PC-3 (cell line): ENCODE measurements around the gene TM9SF1. TPM values are rescaled to one million over a fixed set of nuclear protein-coding genes. Genes with fewer than 3 reads are reported as not detected.

Source experiments
- ATAC-seq: fragments of 200-7000 bp; cut with Tn5 transposase; 2 replicates; pipeline ENCODE4 v1.9.1; 2020; ENCODE audit warnings: mild to moderate bottlenecking, moderate library complexity
- BruUV-seq: library from RNA; stranded (reverse); fragments of 400-500 nt; replicated peaks from 2 replicates; lab custom pipeline; 2021; lab: Mats Ljungman, UMichigan
- CTCF ChIA-PET: fragments of 300-600 bp; sonication (Branson Sonifier 250); formaldehyde crosslinking; loops from one replicate; lab custom pipeline; 2022; ENCODE audit warnings: antibody characterized with exemption; lab: Charles Lee
- POLR2A ChIA-PET: fragments of 300-600 bp; sonication (Branson Sonifier 250); formaldehyde crosslinking; loops from one replicate; lab custom pipeline; 2022; ENCODE audit warnings: antibody characterized with exemption; ENCODE audit not compliant: unreplicated experiment; lab: Charles Lee
- DNase-seq: peaks from one replicate; pipeline ENCODE4 v3.0.0-alpha.2; 2015
- H2AFZ ChIP-seq: fragments of 300-600 bp; sonication (generic); 2 replicates; pipeline ENCODE4 v1.6.0; 2016; ENCODE audit warnings: antibody characterized with exemption, low read length
- H3F3A ChIP-seq: fragments of 300-600 bp; sonication (generic); one replicate; pipeline ENCODE4 v1.6.0; 2017; ENCODE audit warnings: antibody characterized with exemption, low read length, control low read depth, mild to moderate bottlenecking; ENCODE audit not compliant: unreplicated experiment
- H3K27ac ChIP-seq: fragments of 300-600 bp; sonication (generic); 2 replicates; pipeline ENCODE4 v1.5.1; 2016; ENCODE audit warnings: mild to moderate bottlenecking, low read length
- H3K27me3 ChIP-seq: fragments of 300-600 bp; sonication (generic); 2 replicates; pipeline ENCODE4 v1.6.1; 2016; ENCODE audit warnings: low read length, mixed read lengths
- H3K36me3 ChIP-seq: fragments of 300-600 bp; sonication (generic); 2 replicates; pipeline ENCODE4 v1.6.1; 2016; ENCODE audit warnings: low read depth, mixed run types, low read length, mixed read lengths
- H3K4me1 ChIP-seq: fragments of 300-600 bp; sonication (generic); 2 replicates; pipeline ENCODE4 v1.5.1; 2016; ENCODE audit warnings: low read length; ENCODE audit not compliant: insufficient read depth
- H3K4me2 ChIP-seq: fragments of 300-600 bp; sonication (generic); 2 replicates; pipeline ENCODE4 v1.6.0; 2016; ENCODE audit warnings: low read length
- H3K4me3 ChIP-seq: fragments of 300-600 bp; sonication (generic); 2 replicates; pipeline ENCODE4 v1.5.1; 2016; ENCODE audit warnings: mild to moderate bottlenecking, low read length, mixed read lengths
- H3K79me2 ChIP-seq: fragments of 300-600 bp; sonication (generic); 2 replicates; pipeline ENCODE4 v1.6.1; 2017; ENCODE audit warnings: low read length, mixed read lengths
- H3K9ac ChIP-seq: fragments of 300-600 bp; sonication (generic); 2 replicates; pipeline ENCODE4 v1.6.0; 2016; ENCODE audit warnings: mild to moderate bottlenecking, low read length
- H3K9me2 ChIP-seq: fragments of 300-600 bp; sonication (generic); replicated peaks from 2 replicates; pipeline ENCODE4 v1.6.1; 2016; ENCODE audit warnings: mixed run types, low read length, mixed read lengths
- H3K9me3 ChIP-seq: fragments of 300-600 bp; sonication (generic); 2 replicates; pipeline ENCODE4 v1.6.1; 2016; ENCODE audit warnings: low read length, mixed read lengths
- H4K20me1 ChIP-seq: fragments of 300-600 bp; sonication (generic); 2 replicates; pipeline ENCODE4 v1.6.1; 2016; ENCODE audit warnings: low read length, mixed read lengths
- EZH2 ChIP-seq: fragments of 300-600 bp; sonication (generic); IDR thresholded peaks from one replicate; pipeline ENCODE4 v1.6.1; 2017; ENCODE audit warnings: antibody characterized with exemption, mild to moderate bottlenecking, low read length; ENCODE audit not compliant: unreplicated experiment
- EZH2phosphoT487 ChIP-seq: fragments of 300-600 bp; sonication (generic); IDR thresholded peaks from 2 replicates; pipeline ENCODE4 v1.6.1; 2018; ENCODE audit warnings: mild to moderate bottlenecking, antibody characterized with exemption, low read length, borderline replicate concordance
- intact Hi-C: fragments of 100-400 bp; cut with micrococcal nuclease; formaldehyde crosslinking; loops from 2 replicates; pipeline ENCODE4 v1.9.0; 2023
- total RNA-seq: library from RNA; depleted of rRNA; stranded (reverse); fragments of >200 nt; gene quantifications from 2 replicates; pipeline ENCODE4 v1.2.3, GENCODE V29; 2014
- TF ChIP-seq, protein P1 (sequence below): fragments of 300-600 bp; sonication (generic); conservative IDR thresholded peaks from 2 replicates; pipeline ENCODE4 v1.5.1; 2017; ENCODE audit warnings: antibody characterized with exemption, low read depth, mild to moderate bottlenecking, low read length

Gene TM9SF1
- total RNA-seq, 1 experiment from 2014 or later, result 52.1 TPM

DNA sequence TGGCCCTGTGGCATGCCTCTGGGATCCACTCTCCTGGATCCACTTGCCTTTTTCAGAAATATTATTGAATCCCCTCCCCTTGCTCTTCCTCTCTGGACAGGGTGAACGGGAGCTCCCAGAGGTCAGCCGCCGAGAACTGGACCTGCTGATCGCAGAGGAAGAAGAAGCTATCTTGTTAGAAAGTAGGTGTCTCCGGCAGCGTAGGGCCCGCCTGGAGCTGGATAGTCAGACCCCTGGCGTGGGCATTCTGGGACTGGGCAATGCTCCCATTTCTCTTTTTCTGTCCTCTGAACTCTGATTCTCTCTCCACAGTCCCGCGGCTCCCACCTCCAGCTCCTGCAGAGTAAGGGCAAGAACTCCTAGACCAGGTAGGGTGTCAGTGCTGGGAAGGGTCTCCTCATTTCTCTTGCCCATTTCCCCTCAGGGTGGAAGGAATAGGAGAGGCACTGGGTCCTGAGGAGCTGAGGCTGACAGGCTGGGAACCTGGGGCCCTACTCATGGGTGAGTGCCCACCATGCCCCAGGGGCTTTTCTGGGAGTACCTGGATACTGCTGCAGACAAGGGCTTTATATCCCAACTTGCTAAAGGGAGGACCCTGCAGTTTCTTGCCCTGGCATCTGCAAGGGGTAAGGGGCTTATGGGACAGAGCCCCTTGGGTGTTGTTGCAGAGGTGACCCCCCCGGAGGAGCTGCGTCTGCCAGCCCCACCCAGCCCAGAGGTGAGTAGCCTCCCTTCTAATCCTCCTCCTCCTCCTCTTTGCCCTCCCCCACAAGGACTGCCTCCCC lies 18.0 kb downstream of the TM9SF1 start:
- ChIA-PET CTCF (no interaction called here), POLR2A (no interaction called here)
- no peaks in the 10 kb centered on the region for H3K9me2 ChIP-seq
- intact Hi-C loops, result no loop called here
- no peaks in the 10 kb centered on the region for H3F3A ChIP-seq
- no peaks in the 10 kb centered on the region for H3K27me3 ChIP-seq
- no peaks in the 10 kb centered on the region for H4K20me1 ChIP-seq
- no peaks in the 10 kb centered on the region for H3K4me1 ChIP-seq
- no peaks in the 10 kb centered on the region for H3K79me2 ChIP-seq
- TF ChIP-seq, protein P1, sequence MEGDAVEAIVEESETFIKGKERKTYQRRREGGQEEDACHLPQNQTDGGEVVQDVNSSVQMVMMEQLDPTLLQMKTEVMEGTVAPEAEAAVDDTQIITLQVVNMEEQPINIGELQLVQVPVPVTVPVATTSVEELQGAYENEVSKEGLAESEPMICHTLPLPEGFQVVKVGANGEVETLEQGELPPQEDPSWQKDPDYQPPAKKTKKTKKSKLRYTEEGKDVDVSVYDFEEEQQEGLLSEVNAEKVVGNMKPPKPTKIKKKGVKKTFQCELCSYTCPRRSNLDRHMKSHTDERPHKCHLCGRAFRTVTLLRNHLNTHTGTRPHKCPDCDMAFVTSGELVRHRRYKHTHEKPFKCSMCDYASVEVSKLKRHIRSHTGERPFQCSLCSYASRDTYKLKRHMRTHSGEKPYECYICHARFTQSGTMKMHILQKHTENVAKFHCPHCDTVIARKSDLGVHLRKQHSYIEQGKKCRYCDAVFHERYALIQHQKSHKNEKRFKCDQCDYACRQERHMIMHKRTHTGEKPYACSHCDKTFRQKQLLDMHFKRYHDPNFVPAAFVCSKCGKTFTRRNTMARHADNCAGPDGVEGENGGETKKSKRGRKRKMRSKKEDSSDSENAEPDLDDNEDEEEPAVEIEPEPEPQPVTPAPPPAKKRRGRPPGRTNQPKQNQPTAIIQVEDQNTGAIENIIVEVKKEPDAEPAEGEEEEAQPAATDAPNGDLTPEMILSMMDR, result no peak
- TF ChIP-seq EZH2phosphoT487, result no peak
- no peak for TF ChIP-seq EZH2
- H3K4me2 ChIP-seq, result no peak overlapping the region
- no peaks in the 10 kb centered on the region for H3K9me3 ChIP-seq
- no peak overlapping the region for H3K27ac ChIP-seq
- BruUV-seq, result no TSS peak
- no peak for DNase-seq
- peaks cover 19% of the 10 kb centered on the region; the same call in 1 of the 2 replicates for H3K36me3 ChIP-seq
- H3K4me3 ChIP-seq, result no peak overlapping the region
- no peak overlapping the region for H3K9ac ChIP-seq
- H2AFZ ChIP-seq, result no peak overlapping the region
- no peak for ATAC-seq

DNA sequence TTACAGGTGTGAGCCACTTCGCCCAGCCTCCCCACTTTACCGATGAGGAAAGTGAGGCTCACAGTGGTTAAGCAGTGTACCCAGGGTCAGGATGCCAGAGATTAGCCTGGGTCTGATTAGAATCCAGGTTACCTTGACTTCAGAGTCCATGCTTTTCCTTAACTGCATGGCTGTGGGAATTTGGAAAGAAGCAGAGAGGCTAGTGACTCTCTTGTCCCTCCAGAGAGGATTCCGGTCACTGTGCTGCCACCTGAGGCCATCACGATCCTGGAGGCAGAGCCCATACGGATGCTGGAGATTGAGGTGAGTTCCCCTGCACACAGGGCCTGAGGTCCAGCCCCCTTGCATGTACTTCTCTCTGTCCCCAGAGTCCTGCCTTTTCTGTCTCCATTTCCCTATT lies 18.6 kb downstream of the TM9SF1 start:
- Histone ChIP-seq H3K27me3 (no peaks in the 10 kb centered on the region), H3K4me2 (no peak overlapping the region), H3F3A (no peaks in the 10 kb centered on the region), H3K9ac (no peak overlapping the region), H3K9me2 (no peaks in the 10 kb centered on the region), H3K4me1 (no peaks in the 10 kb centered on the region), H3K4me3 (no peak overlapping the region), H3K79me2 (no peaks in the 10 kb centered on the region), H3K9me3 (no peaks in the 10 kb centered on the region), H3K36me3 (peaks cover 19% of the 10 kb centered on the region; the same call in 1 of the 2 replicates), H3K27ac (no peak overlapping the region), H4K20me1 (no peaks in the 10 kb centered on the region), H2AFZ (no peak overlapping the region)
- no TSS peak for BruUV-seq
- ATAC-seq, result no peak
- no peak for DNase-seq
- ChIA-PET POLR2A (no interaction called here), CTCF (no interaction called here)
- intact Hi-C loops, result no loop called here
- TF ChIP-seq EZH2phosphoT487 (no peak), EZH2 (no peak)
- TF ChIP-seq, protein P1, result no peak

DNA sequence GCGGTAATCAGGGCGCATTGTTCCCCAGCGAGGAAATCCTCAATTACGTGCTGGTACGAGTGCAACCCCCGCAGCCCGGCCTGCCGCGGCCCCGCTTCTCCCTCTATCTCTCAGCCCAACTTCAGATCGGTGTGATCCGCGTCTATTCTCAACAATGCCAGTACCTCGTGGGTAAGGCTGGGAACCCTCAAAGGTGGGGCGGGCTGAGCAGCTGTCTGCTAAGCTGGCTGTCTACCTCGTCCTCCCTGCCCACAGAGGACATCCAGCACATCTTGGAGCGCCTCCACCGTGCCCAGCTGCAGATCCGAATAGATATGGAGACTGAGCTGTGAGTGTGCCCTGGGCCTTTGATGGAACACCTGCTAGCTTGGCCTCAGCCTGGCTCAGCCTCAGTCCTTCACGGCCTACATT lies 22.4 kb downstream of the TM9SF1 start:
- BruUV-seq, result no TSS peak
- no peaks in the 10 kb centered on the region for H3K79me2 ChIP-seq
- no peaks in the 10 kb centered on the region for H3K36me3 ChIP-seq
- no peak overlapping the region for H2AFZ ChIP-seq
- H3K27me3 ChIP-seq, result no peaks in the 10 kb centered on the region
- ATAC-seq (no peak), DNase-seq (no peak)
- no peak overlapping the region for H3K4me2 ChIP-seq
- no peaks in the 10 kb centered on the region for H3K9me2 ChIP-seq
- H4K20me1 ChIP-seq, result no peaks in the 10 kb centered on the region
- no peaks in the 10 kb centered on the region for H3F3A ChIP-seq
- no peaks in the 10 kb centered on the region for H3K4me1 ChIP-seq
- TF ChIP-seq EZH2phosphoT487 (no peak), EZH2 (no peak)
- TF ChIP-seq, protein P1, result no peak
- no peak overlapping the region for H3K4me3 ChIP-seq
- POLR2A ChIA-PET, result no interaction called here
- H3K27ac ChIP-seq, result no peak overlapping the region
- intact Hi-C loops, result no loop called here
- H3K9ac ChIP-seq, result no peak overlapping the region
- CTCF ChIA-PET, result no interaction called here
- no peaks in the 10 kb centered on the region for H3K9me3 ChIP-seq
